Ramos (cell line): ENCODE measurements around the gene CNIH2.

Source experiments
- in situ Hi-C: fragments of 300-500 bp; cut with MboI; formaldehyde crosslinking; loops from one replicate; pipeline ENCODE4 v1.14.3; 2022; ENCODE audit warnings: low sequenced_read_pairs; ENCODE audit not compliant: unreplicated experiment

The CNIH2 gene

DNA sequence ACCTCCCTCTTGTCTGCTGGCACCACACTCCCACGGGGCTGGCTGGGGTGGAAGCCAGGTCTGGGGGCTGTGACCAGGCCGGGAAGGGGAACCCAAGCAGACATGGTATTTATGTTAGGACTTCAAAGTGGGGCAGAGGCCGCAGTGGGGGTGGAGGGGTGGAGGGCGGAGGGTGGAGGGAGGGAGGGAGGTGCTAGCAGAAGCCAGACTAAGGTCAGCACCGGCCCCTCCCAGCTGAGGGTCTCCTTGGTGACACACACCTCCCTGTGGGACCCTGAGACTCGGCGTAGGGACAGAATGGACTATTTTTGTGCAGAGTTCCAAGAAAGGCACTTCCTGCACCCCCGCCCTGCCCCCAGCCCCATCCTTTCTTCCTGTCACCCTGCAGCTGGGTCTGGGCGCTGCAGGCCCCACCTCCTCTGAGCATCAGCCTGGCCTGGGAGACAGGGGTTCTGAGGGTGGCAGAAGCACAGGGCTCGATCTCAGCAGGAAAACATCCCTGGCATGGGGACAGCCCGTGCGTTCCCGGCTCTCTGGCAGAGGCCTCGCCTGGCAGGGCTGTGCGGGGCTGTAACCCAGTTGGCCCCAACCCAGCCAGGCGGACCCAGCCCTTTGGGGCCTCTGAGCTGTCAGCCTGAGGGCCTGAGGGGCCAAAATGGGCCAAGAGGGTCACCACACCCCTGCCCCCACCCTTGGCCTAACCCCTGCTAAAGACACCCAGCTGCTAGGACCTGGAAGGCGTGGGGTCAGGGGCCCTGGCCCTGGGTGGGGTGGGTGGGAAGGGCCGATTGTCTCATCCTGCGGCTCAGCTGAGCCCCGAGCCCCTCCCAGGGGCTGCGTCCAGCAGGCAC lies 48.5 kb downstream of the CNIH2 start:
- in situ Hi-C loops: no loop called here

DNA sequence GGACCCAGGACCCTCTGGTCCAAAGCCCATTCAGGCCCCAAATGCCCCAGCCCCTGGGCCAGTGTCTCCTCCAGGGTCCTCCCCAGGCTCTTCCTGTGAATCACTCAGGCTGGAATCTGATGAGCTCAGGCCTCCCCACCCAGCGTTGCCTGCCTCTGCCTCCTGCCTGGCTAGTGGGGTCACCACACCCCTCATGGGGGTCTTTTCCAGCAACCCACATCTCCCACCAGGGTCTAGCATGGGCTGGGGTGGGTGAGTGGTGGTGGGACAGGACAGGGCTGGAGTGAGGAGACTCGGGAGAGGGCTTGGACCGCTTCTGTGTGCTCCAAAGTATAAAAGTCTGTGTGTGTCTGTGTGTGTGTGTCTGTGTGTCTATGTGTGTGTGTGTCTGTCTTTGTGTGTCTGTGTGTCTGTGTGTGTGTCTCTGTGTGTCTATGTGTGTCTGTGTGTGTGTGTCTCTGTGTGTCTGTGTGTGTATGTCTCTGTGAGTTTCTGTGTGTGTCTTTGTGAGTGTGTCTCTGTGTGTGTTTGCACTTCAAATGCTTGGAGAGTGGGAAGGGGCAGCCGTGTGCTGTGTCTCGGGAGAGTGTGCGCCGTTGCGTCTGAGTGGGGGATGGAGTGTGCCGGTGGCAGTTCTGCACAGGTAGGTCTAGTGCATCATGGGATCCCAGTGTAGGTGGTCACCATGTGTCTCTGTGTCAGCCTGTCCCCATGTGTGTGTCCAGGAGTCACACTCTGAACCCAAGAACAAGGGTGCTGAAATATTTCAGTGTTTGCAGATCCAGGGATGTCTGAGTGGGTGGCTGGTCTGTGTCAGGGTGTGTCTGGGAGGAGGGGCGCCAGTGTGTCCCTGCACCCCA lies 49.4 kb downstream of the CNIH2 start:
- in situ Hi-C loops: no loop called here

DNA sequence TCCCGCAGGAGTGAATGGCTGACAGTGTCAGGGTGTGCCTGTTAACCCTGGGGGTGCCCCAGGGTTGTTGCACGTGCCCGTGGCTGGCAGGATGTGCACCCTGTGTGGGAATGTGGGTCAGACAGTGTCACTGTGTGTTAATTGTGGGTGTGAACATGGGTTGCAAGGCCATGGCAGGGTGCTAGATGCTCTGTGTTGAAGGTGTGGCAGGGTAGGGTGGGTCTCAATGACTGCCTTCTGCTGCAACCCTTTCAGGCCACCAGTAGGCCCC lies 50.0 kb downstream of the CNIH2 start:
- in situ Hi-C loops: no loop called here

DNA sequence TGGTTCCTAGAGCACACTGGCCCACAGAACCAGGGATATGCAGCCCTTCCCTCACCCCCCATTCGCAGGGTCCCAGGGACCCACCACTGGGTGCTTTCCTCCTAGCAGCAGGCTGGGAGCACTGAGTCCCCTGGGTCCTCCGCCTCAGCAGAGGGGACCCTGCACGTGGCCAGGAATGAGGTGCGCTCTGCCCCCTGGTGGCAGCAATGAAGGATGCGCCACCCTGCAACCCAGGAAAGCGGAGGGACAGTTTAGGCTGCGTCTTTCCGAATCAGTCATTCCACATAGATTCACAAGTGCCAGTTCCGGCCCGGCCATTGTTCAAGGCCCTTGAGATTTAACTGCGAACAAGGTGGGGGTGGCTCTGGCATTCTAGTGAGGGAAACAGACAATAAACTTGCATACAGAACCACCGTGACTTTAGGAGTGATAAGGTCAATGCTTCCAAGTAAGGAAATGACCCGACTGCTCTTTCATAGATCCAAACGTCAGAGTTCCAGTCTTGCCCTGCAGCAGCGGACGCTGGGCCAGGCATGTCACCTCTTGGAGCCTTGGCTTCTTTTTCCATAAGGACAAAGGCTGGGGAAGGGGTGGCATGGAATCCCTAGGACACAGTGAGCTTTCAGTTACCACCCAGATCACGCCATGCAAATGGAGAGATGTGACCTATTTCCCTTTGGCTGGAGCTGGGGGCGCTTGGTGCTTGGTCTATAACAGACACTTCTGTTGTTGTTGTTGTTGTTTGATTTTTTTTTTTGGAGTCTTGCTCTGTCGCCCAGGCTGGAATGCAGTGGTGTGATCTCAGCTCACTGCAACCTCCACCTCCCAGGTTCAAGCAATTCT lies 50.5 kb downstream of the CNIH2 start:
- in situ Hi-C loops: no loop called here

DNA sequence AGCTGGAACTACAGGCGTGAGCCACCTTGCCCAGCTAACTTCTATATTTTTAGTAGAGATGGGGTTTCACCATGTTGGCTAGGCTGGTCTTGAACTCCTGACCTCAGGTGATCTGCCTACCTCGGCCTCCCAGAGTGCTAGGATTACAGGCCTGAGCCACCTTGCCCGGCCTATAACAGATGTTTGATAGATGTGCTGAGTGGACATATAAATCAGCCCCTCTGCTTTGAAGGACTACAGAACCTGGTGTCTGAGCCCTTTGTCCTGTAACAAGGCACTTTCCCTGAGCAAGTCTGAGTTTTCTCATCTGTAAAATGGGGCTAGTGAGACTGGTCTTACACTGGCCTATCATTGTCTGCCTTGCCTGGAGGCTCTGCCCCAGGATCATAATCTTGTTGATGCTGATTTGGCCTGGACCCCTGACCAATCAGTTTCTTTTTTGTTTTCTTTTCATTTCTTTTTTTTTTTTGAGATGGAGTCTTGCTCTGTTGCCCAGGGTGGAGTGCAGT lies 51.2 kb downstream of the CNIH2 start:
- in situ Hi-C loops: no loop called here

DNA sequence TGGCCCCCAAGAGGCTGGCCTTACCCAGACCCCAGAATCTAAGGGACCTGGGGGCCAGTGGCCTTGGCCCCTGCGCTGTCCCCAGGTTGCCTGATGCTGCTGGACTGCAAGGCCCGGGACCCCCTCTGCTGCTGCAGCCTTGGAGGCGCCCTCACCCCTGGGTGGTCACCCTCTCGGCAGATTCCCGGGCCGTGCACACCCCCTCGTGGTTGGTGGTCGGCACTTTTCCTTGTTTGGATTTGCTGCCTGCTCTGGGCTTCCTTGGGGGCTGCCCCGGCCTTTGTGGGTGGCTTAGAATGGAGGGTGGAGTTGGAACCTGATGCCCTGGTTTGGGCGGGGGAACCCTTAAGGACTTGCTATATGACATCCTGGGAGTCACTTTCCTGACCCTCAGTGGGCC lies 53.0 kb downstream of the CNIH2 start:
- in situ Hi-C loops: no loop called here

DNA sequence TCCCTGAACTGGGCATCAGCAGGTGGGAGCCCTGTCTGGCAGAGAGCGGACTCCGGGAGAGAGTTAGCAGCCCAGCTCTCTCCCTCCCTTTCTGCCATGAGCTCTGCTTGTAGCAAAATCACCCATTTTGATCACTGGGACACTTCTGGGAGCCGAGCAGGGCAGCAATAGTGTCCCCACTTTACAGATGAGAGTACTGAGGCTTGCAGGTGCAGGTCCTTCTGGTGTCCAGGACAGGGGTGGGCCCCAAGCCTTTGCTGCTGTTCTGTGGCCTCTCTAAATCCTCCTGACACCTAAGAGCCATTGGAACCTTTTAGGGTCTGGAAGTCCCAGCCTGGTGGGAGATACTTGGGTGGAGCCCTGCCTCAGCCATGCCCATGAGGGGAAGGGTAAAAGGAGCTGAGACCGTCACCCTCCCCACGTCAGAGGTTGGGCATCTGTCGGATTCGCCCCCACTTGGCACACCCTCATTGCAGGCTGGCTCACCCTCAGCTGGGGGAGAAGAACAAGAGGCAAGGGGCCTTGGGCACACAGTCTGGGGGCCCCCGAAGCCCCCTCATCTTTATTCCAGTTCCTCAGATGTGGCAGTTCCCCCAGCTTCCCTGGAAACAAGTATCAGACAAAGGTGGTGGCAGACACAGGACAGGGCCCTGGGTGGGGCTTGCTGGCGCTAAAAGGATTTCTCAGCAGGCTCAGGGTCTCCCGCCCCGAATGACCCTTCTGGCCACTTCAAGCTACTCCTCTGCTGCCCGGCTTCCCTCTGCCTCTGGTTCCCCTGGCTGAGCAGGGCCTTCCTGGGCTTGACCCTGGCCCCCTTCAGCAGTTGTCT lies 53.8 kb downstream of the CNIH2 start:
- in situ Hi-C loops: no loop called here

DNA sequence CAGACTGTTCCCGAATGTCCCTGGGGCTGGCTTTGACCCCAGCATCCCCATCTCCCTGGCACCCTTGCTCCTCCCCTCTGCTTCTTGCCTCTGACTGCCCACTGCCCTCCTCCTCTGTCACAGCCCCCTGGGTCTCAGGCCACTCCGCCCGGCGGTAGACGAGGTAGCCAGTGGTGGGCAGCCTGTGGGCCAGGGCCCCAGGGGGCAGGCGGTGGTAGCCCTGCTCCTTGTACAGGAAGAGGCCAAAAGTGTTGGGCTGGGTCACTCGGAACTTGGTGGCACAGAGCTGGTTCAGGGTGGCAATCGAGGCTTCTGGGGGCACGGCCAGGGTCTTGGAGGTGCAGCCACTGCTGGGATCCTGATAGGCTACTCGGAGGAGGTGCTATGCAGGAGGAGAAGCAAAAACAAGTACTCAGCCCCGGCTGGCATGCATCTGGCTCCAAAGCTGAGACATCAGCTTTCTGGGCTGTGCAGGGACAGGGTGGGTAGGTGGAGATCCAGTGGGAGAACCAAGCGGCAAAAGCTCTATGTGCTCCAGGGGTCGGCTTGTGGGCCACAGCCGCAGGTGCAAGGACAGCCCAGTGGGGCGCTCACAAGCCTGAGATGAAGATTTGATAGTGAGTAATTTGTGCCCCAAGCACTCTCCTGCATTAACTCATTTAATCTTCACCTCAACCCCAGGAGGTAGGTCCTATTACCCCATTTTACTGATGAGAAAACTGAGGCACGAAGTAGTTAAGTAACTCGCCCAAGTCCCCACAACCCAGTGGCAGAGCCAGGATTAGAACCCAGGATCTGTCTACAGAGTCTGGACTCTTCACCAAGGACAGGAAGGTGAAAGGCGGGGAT lies 54.6 kb downstream of the CNIH2 start:
- in situ Hi-C loops: no loop called here

DNA sequence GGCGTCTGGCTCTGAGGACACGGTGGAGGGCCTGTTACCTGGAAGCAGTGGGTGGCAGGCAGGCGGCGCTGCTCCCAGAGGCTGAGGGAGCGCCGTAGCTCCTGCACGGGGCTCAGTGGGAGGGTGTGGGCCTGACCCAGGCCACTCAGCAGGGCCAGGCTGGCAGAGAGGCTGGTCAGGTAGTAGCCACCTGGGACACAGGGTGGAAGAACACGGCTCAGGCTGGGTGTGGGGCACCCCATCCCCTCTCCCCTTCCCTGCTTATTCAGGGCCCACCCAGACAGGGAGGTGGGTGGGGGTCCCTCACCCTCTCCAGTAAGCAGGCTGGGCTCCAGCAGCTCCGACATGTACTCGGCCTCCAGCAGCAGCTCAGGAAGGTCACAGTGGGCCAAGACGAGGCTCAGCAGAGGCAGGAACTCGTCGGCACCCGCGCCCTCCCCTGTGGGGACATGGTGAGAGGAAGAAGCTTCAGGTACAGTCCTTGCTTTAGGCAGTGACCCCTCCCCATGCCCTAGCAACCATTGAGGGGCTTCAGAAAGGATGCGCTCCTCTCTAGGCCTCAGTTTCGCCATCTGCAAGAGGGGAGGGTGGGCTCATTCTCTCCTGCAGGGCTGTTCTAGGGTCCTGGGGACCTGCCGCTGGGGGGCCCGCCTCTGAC lies 55.4 kb downstream of the CNIH2 start:
- in situ Hi-C loops: no loop called here
